ENCODE results near the gene SFRP4. TPM values are rescaled to one million over a fixed set of nuclear protein-coding genes. Genes with fewer than 3 reads are reported as not detected.

The SFRP4 gene
- total and polyA plus RNA-seq, 9 of the 15 experiments (the other 6 are each of a cell fraction or from before 2014, with no cell fraction given): not detected

DNA sequence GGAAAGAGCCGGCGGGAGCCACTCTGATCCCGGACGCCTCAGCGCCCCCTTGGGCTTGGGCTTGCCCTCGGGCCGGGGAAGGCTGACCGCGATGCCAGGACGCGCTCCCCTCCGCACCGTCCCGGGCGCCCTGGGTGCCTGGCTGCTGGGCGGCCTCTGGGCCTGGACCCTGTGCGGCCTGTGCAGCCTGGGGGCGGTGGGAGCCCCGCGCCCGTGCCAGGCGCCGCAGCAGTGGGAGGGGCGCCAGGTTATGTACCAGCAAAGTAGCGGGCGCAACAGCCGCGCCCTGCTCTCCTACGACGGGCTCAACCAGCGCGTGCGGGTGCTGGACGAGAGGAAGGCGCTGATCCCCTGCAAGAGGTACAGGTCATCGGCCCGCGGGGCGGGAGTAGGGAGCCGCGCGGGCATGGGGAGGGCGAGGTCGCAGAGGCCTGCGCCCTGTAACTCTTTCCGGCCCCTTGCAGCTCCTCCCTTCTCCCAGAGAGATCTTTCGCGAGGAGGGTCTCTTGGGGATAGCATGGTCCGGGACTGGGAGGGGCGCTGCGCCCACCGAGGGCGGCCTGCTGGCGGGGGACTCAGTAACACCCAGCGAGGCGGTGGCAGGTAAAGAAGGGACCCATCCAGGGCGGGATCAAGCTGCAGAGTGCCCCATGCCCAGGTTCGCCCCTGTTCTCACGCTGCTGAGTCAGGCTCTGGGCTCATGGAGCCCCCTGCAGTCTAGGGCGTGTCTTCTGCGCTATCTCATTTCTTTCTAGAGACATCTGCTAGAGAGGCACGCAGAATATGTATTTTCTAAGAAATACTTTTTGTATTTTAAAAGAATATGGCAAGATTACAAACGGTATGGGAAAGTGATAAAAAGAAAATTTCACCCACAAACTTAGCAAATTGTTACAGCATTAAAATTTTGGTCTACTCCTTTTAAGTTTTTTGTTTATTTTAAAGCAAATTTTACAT, 4.5 kb upstream of the SFRP4 start (continued):
- TF ChIP-seq, protein P1, sequence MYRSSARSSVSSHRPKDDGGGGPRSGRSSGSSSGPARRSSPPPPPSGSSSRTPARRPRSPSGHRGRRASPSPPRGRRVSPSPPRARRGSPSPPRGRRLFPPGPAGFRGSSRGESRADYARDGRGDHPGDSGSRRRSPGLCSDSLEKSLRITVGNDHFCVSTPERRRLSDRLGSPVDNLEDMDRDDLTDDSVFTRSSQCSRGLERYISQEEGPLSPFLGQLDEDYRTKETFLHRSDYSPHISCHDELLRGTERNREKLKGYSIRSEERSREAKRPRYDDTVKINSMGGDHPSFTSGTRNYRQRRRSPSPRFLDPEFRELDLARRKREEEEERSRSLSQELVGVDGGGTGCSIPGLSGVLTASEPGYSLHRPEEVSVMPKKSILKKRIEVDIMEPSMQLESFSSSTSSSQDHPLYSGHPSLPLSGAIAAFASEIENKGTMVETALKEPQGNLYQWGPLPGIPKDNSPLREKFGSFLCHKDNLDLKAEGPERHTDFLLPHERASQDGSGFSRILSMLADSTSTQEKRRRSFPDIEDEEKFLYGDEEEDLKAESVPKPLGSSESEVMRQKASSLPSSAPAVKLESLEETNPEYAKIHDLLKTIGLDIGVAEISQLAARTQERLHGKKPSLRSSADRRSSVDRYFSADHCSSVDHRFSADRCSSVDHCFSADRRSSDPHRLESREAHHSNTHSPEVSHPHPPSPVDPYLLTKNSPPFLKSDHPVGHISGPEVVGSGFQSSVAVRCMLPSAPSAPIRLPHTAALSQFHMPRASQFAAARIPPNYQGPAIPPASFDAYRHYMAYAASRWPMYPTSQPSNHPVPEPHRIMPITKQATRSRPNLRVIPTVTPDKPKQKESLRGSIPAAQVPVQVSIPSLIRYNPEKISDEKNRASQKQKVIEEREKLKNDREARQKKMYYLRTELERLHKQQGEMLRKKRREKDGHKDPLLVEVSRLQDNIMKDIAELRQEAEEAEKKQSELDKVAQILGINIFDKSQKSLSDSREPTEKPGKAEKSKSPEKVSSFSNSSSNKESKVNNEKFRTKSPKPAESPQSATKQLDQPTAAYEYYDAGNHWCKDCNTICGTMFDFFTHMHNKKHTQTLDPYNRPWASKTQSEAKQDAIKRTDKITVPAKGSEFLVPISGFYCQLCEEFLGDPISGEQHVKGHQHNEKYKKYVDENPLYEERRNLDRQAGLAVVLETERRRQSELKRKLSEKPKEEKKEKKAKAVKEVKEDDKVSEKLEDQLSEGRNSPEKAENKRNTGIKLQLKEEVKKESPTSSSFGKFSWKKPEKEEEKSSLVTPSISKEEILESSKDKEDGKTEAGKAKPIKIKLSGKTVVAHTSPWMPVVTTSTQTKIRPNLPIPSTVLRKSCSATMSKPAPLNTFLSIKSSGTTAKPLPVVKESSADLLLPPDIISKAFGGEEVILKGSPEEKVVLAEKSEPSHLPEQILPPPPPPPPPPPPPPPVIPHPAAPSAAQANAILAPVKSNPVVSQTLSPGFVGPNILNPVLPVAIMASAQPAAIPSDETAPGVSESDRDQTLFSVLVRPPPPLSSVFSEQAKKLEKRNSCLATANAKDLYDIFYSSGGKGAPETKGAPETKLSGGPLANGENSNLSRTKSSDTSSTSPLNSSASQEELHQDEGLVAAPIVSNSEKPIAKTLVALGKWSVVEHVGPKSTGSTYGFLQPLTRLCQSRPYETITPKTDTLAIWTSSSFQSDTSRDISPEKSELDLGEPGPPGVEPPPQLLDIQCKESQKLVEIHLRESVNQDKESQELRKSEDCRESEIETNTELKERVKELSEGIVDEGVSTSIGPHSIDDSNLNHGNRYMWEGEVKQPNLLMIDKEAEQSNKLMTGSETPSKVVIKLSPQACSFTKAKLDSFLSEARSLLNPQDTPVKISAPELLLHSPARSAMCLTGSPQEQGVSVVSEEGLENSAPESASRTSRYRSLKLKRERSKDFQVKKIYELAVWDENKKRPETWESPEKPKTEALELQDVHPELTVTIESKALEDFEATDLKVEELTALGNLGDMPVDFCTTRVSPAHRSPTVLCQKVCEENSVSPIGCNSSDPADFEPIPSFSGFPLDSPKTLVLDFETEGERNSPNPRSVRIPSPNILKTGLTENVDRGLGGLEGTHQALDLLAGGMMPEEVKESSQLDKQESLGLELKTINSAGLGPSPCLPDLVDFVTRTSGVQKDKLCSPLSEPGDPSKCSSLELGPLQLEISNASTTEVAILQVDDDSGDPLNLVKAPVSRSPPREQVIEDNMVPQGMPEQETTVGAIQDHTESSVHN (IDR thresholded peaks at IDR 0.05; ENCODE audit: borderline replicate concordance in 1 of 2, low read depth in 1 of 2): no peak
- TF ChIP-seq TFAM (CRISPR knock-in tag; conservative IDR thresholded peaks at IDR 0.05) (no peak), ILF3 (IDR thresholded peaks at IDR 0.05; ENCODE audit: borderline replicate concordance) (no peak), XRCC5 (IDR thresholded peaks at IDR 0.05; ENCODE audit: low read depth, low read length) (no peak), SP2 (IDR thresholded peaks at IDR 0.05; ENCODE audit: extremely low read depth, low read depth, low read length, poor library complexity, severe bottlenecking) (no peak), KAT7 (CRISPR knock-in tag; IDR thresholded peaks at IDR 0.05; ENCODE audit: borderline replicate concordance) (no peak), U2AF2 (optimal IDR thresholded peaks at IDR 0.05; ENCODE audit: low read depth, low read length) (no peak), TSC22D4 (tag; IDR thresholded peaks at IDR 0.05) (no peak), PRPF4 (IDR thresholded peaks at IDR 0.05; ENCODE audit: insufficient read depth, low read depth, low read length, poor library complexity, severe bottlenecking) (no peak)
- TF ChIP-seq, protein P2, sequence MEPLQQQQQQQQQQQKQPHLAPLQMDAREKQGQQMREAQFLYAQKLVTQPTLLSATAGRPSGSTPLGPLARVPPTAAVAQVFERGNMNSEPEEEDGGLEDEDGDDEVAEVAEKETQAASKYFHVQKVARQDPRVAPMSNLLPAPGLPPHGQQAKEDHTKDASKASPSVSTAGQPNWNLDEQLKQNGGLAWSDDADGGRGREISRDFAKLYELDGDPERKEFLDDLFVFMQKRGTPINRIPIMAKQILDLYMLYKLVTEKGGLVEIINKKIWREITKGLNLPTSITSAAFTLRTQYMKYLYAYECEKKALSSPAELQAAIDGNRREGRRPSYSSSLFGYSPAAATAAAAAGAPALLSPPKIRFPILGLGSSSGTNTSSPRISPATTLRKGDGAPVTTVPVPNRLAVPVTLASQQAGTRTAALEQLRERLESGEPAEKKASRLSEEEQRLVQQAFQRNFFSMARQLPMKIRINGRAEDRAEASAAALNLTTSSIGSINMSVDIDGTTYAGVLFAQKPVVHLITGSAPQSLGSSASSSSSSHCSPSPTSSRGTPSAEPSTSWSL (CRISPR knock-in tag; IDR thresholded peaks at IDR 0.05; ENCODE audit: borderline replicate concordance): no peak
- TF ChIP-seq, protein P3, sequence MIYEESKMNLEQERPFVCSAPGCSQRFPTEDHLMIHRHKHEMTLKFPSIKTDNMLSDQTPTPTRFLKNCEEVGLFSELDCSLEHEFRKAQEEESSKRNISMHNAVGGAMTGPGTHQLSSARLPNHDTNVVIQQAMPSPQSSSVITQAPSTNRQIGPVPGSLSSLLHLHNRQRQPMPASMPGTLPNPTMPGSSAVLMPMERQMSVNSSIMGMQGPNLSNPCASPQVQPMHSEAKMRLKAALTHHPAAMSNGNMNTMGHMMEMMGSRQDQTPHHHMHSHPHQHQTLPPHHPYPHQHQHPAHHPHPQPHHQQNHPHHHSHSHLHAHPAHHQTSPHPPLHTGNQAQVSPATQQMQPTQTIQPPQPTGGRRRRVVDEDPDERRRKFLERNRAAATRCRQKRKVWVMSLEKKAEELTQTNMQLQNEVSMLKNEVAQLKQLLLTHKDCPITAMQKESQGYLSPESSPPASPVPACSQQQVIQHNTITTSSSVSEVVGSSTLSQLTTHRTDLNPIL (CRISPR knock-in tag; IDR thresholded peaks at IDR 0.05): no peak
